ENCODE measurements around the gene ALPI.
"Not testable (repeated sequence)": the region's sequence is repeated elsewhere in the genome, so short reads cannot be mapped to it uniquely, and the experiment has no call there.

Gene ALPI

GRCh38 chr2:232443669-232444408, 12.1 kb upstream of the ALPI start:
- not testable (repeated sequence) for H3K4me3 ChIP-seq (ENCODE audit: low read length in 2 of 2); H3K36me3 ChIP-seq (ENCODE audit: control insufficient read depth in 2 of 2, insufficient read depth in 2 of 2, low read length in 2 of 2); H3K9me3 ChIP-seq (ENCODE audit: control insufficient read depth in 2 of 2, low read length in 2 of 2); H3K9ac ChIP-seq (ENCODE audit: low read length in 2 of 2); H3K27me3 ChIP-seq (ENCODE audit: control insufficient read depth in 1 of 2, insufficient read depth in 2 of 2, low read length in 2 of 2); H3K27ac ChIP-seq (ENCODE audit: low read length); H3K4me1 ChIP-seq (ENCODE audit: control insufficient read depth, insufficient read depth, low read length)

- Histone ChIP-seq H3K4me1 (ENCODE audit: control insufficient read depth, insufficient read depth, low read length) (peaks cover 4% of the 10 kb centered on the region), H3K27ac (ENCODE audit: low read length) (no peak overlapping the region), H3K9me3 (ENCODE audit: control insufficient read depth in 2 of 2, low read length in 2 of 2) (no peaks in the 10 kb centered on the region), H3K9ac (ENCODE audit: low read length in 2 of 2) (no peak overlapping the region), H3K4me3 (ENCODE audit: low read length in 2 of 2) (no peak overlapping the region), H3K36me3 (ENCODE audit: control insufficient read depth in 2 of 2, insufficient read depth in 2 of 2, low read length in 2 of 2) (no peaks in the 10 kb centered on the region), H3K27me3 (ENCODE audit: control insufficient read depth in 1 of 2, insufficient read depth in 2 of 2, low read length in 2 of 2) (peaks cover 0 to 2% of the 10 kb centered on the region in 2 donors)
Measured at GRCh38 chr2:232444409-232445148, 11.4 kb upstream of the ALPI start.

DNA sequence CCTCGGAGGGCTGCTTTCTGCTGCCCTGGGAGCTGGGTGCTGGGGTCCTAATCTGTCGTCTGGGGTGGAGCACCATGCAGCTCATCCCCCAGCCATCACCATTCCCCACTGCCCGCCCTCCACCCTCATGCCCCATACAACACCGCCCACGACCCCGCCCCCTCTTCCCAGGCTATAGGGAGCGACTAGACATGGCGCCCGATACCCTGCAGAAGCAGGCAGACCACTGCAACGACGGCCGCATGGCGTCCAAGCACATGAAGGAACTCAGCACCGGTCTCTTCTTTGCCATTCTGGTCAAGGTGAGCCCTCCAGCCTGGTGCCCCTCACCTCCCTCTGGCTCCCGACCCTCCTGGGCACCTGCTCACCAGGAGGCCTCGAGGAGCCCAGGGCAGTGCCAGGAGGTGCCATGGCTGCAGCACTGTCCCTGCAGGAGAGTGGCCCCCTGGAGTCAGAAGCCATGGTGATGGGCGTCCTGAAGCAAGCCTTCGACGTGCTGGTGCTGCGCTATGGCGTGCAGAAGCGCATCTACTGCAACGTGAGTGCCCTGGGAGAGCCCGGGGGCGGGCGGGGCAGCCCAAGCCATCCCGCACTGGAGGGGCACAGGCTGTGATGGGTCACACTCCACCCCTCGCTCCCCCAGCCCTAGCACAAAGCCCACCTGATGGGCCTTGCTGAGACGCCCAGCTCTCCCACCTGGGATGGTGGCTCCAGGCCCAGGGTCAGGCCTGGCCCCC, 10.6 kb upstream of the ALPI start:
- H3K27me3 ChIP-seq (ENCODE audit: control insufficient read depth in 1 of 2, insufficient read depth in 2 of 2, low read length in 2 of 2); H3K27ac ChIP-seq (ENCODE audit: low read length); H3K9ac ChIP-seq (ENCODE audit: low read length in 2 of 2); H3K9me3 ChIP-seq (ENCODE audit: control insufficient read depth in 2 of 2, low read length in 2 of 2); H3K36me3 ChIP-seq (ENCODE audit: control insufficient read depth in 2 of 2, insufficient read depth in 2 of 2, low read length in 2 of 2); H3K4me3 ChIP-seq (ENCODE audit: low read length in 2 of 2); H3K4me1 ChIP-seq (ENCODE audit: control insufficient read depth, insufficient read depth, low read length): not testable (repeated sequence)

DNA sequence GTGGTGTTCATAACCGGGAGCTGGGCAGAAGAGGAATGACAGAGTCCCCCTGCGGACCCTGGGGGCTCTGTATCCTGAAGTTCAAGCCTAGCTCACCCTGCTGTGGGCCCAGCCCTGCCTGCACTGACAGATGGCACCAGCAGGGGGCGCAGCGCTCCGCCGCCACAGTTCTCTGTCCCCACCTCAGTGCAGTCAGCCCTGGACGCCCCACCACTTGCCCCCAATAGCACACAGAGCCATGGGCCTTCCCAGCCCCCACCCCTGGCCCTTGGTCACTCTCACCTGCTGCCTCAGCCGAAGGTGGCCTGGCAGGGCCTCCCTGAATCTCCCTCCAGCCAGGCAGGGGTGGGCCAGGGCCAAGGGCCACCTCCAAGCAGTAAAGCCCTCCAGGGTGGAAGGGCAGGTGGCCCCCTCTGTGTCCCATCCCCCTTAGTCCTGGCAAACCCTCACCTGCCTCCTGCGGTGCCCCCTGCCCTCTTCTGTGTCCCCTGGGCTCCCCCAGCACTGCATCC, 9.6 kb upstream of the ALPI start:
- H3K36me3 ChIP-seq (ENCODE audit: control insufficient read depth in 2 of 2, insufficient read depth in 2 of 2, low read length in 2 of 2); H3K27ac ChIP-seq (ENCODE audit: low read length); H3K9me3 ChIP-seq (ENCODE audit: control insufficient read depth in 2 of 2, low read length in 2 of 2); H3K9ac ChIP-seq (ENCODE audit: low read length in 2 of 2); H3K4me1 ChIP-seq (ENCODE audit: control insufficient read depth, insufficient read depth, low read length); H3K27me3 ChIP-seq (ENCODE audit: control insufficient read depth in 1 of 2, insufficient read depth in 2 of 2, low read length in 2 of 2); H3K4me3 ChIP-seq (ENCODE audit: low read length in 2 of 2): not testable (repeated sequence)

DNA sequence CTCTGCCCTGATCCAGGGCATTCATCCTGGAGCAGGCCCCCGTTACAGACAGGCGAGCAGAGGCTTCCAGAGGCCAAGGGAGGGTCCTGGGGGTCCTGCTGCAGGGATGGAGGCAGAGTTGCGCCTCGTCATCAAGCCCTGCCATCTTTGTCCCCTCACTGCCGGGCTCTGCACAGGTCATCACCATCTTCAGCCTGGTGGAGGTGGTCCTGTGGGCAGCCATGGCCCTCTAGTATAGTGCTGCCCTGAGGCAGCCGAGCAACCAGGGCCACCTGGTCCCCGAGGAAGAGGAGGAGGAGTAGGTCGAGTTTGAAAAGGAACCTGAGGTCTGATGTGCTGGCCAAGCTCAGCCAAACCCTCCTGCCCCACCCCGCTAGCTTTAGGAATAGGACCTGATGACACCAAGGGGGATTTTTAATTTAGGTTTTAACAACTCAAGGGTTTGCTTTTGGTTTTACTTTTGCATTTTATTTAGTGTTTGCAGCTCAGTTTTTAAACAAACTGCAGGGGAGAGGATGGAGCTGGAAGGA, 8.8 kb upstream of the ALPI start:
- Histone ChIP-seq H3K4me1 (ENCODE audit: control insufficient read depth, insufficient read depth, low read length) (no peaks in the 10 kb centered on the region), H3K27me3 (ENCODE audit: control insufficient read depth in 1 of 2, insufficient read depth in 2 of 2, low read length in 2 of 2) (no peaks in the 10 kb centered on the region), H3K36me3 (ENCODE audit: control insufficient read depth in 2 of 2, insufficient read depth in 2 of 2, low read length in 2 of 2) (no peaks in the 10 kb centered on the region), H3K9ac (ENCODE audit: low read length in 2 of 2) (no peak overlapping the region), H3K27ac (ENCODE audit: low read length) (no peak overlapping the region), H3K9me3 (ENCODE audit: control insufficient read depth in 2 of 2, low read length in 2 of 2) (no peaks in the 10 kb centered on the region), H3K4me3 (ENCODE audit: low read length in 2 of 2) (no peak overlapping the region)

GRCh38 chr2:232447638-232448303, 8.2 kb upstream of the ALPI start:
- Histone ChIP-seq H3K27me3 (ENCODE audit: control insufficient read depth in 1 of 2, insufficient read depth in 2 of 2, low read length in 2 of 2) (no peaks in the 10 kb centered on the region), H3K4me3 (ENCODE audit: low read length in 2 of 2) (no peak overlapping the region), H3K4me1 (ENCODE audit: control insufficient read depth, insufficient read depth, low read length) (no peaks in the 10 kb centered on the region), H3K27ac (ENCODE audit: low read length) (no peak overlapping the region), H3K9me3 (ENCODE audit: control insufficient read depth in 2 of 2, low read length in 2 of 2) (no peaks in the 10 kb centered on the region), H3K9ac (ENCODE audit: low read length in 2 of 2) (no peak overlapping the region), H3K36me3 (ENCODE audit: control insufficient read depth in 2 of 2, insufficient read depth in 2 of 2, low read length in 2 of 2) (no peaks in the 10 kb centered on the region)

DNA sequence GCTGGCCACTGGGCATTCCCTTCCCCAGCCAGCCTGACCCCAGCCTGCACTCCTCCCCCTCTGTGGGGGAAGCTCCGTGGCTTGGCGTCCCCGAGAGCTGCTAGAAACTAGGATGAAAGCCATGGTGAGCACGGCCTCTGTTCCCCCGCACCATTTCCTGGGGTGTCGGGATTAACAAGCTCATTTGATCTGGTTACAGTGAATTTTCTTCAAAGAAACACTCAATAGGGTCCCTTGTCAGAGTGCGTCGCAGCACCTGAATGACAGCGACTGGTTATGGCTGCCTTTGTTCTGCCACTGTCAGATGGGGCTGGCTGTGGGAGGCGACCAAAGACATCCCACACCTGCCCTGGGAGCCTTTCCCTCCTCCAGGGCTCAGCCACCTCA, 7.7 kb upstream of the ALPI start:
- Histone ChIP-seq H3K27me3 (ENCODE audit: control insufficient read depth in 1 of 2, insufficient read depth in 2 of 2, low read length in 2 of 2) (no peaks in the 10 kb centered on the region), H3K4me3 (ENCODE audit: low read length in 2 of 2) (no peak overlapping the region), H3K27ac (ENCODE audit: low read length) (no peak overlapping the region), H3K9ac (ENCODE audit: low read length in 2 of 2) (no peak overlapping the region), H3K36me3 (ENCODE audit: control insufficient read depth in 2 of 2, insufficient read depth in 2 of 2, low read length in 2 of 2) (no peaks in the 10 kb centered on the region), H3K4me1 (ENCODE audit: control insufficient read depth, insufficient read depth, low read length) (no peaks in the 10 kb centered on the region), H3K9me3 (ENCODE audit: control insufficient read depth in 2 of 2, low read length in 2 of 2) (no peaks in the 10 kb centered on the region)

GRCh38 chr2:232449964-232450363, 6.0 kb upstream of the ALPI start:
- no peaks in the 10 kb centered on the region for H3K9me3 ChIP-seq (ENCODE audit: control insufficient read depth in 2 of 2, low read length in 2 of 2)

GRCh38 chr2:232451645-232452044, 4.3 kb upstream of the ALPI start:
- H3K27me3 ChIP-seq (ENCODE audit: control insufficient read depth in 1 of 2, insufficient read depth in 2 of 2, low read length in 2 of 2); H3K4me1 ChIP-seq (ENCODE audit: control insufficient read depth, insufficient read depth, low read length); H3K36me3 ChIP-seq (ENCODE audit: control insufficient read depth in 2 of 2, insufficient read depth in 2 of 2, low read length in 2 of 2); H3K27ac ChIP-seq (ENCODE audit: low read length); H3K4me3 ChIP-seq (ENCODE audit: low read length in 2 of 2); H3K9me3 ChIP-seq (ENCODE audit: control insufficient read depth in 2 of 2, low read length in 2 of 2); H3K9ac ChIP-seq (ENCODE audit: low read length in 2 of 2): not testable (repeated sequence)

More at GRCh38 chr2:232449964-232450363, 6.0 kb upstream of the ALPI start:
- Histone ChIP-seq H3K27ac (ENCODE audit: low read length) (no peak overlapping the region), H3K36me3 (ENCODE audit: control insufficient read depth in 2 of 2, insufficient read depth in 2 of 2, low read length in 2 of 2) (no peaks in the 10 kb centered on the region), H3K27me3 (ENCODE audit: control insufficient read depth in 1 of 2, insufficient read depth in 2 of 2, low read length in 2 of 2) (no peaks in the 10 kb centered on the region), H3K4me3 (ENCODE audit: low read length in 2 of 2) (no peak overlapping the region), H3K4me1 (ENCODE audit: control insufficient read depth, insufficient read depth, low read length) (no peaks in the 10 kb centered on the region), H3K9ac (ENCODE audit: low read length in 2 of 2) (no peak overlapping the region)

DNA sequence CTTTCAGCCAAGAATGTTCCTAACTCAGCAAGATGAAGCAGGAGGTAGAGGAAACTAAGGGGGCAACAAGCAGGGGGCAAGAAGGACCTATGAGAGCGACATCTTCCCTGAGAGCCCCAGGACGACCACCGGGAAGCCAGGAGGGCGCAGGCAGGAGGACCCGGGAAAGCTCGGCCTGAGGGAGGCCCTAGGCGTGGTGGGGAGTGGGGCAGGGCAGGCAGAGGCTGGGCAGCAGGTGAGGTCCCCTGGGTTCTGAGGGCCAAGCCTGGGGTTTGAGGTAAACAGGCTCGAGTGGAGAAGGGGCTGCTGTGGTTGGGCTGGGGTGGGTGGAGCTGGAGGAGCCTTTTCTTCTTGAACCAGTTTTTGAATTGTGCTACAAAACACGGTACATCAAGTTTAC, 1.3 kb upstream of the ALPI start:
- Histone ChIP-seq H3K36me3 (ENCODE audit: control insufficient read depth in 2 of 2, insufficient read depth in 2 of 2, low read length in 2 of 2) (no peaks in the 10 kb centered on the region), H3K9ac (ENCODE audit: low read length in 2 of 2) (no peak overlapping the region), H3K27me3 (ENCODE audit: control insufficient read depth in 1 of 2, insufficient read depth in 2 of 2, low read length in 2 of 2) (peaks cover 16 to 17% of the 10 kb centered on the region in 2 donors), H3K9me3 (ENCODE audit: control insufficient read depth in 2 of 2, low read length in 2 of 2) (no peaks in the 10 kb centered on the region), H3K4me3 (ENCODE audit: low read length in 2 of 2) (no peak overlapping the region), H3K4me1 (ENCODE audit: control insufficient read depth, insufficient read depth, low read length) (no peaks in the 10 kb centered on the region), H3K27ac (ENCODE audit: low read length) (no peak overlapping the region)
